T-cell (primary cell): ENCODE data around the gene LARGE1. TPM values are rescaled to one million over a fixed set of nuclear protein-coding genes. Genes with fewer than 3 reads are reported as not detected.

Experiments used
- ATAC-seq, 4 experiments: fragments of 200-7000 bp in 3 of 4; fragments of 150-1000 bp in 1 of 4; cut with Tn5 transposase; replicated peaks in 1 of 4; 1 replicate in 3 of 4; 2 replicates in 1 of 4; pipeline ENCODE4 v1.10.0; 2021; ENCODE audit warnings: moderate library complexity in 3 of 4, mild to moderate bottlenecking in 2 of 4, moderate number of reproducible peaks in 1 of 4
- CTCF ChIA-PET, 2 donors: fragments of 300-600 bp; sonication (Branson Sonifier 250); formaldehyde crosslinking; loops; one replicate each; lab custom pipeline; 2022; ENCODE audit warnings: antibody characterized with exemption in 2 of 2; lab: Charles Lee
- POLR2A ChIA-PET, 2 donors: fragments of 300-600 bp; sonication (Branson Sonifier 250); formaldehyde crosslinking; loops; one replicate each; lab custom pipeline; 2022; ENCODE audit warnings: antibody characterized with exemption in 2 of 2; lab: Charles Lee
- DNase-seq, 35 experiments: peaks; one replicate each; pipeline versions ENCODE4 v3.0.0 to v3.0.0-alpha.2; 2013 to 2023
- H3K27ac ChIP-seq: one replicate; pipeline ENCODE4 v1.5.1; 2013; ENCODE audit warnings: low read length
- H3K27me3 ChIP-seq, 2 experiments: replicated peaks in 1 of 2; 1 replicate in 1 of 2; 2 replicates in 1 of 2; pipeline versions ENCODE4 v1.6.1 to v1.7.0; 2013; ENCODE audit warnings: low read length in 1 of 2, mixed read lengths in 1 of 2; ENCODE audit not compliant: control insufficient read depth in 2 of 2, insufficient read depth in 2 of 2; ENCODE audit errors: extremely low read depth in 1 of 2
- H3K36me3 ChIP-seq, 2 donors: 1 replicate in 1 of 2; 2 replicates in 1 of 2; pipeline versions ENCODE4 v1.6.1 to v1.7.0; 2013; ENCODE audit warnings: low read length in 1 of 2; ENCODE audit not compliant: control insufficient read depth in 2 of 2, insufficient read depth in 1 of 2; ENCODE audit errors: extremely low read depth in 1 of 2
- H3K4me1 ChIP-seq, 2 experiments: 1 replicate in 1 of 2; 2 replicates in 1 of 2; pipeline versions ENCODE4 v1.6.1 to v1.7.0; 2013; ENCODE audit warnings: low read length in 2 of 2, mixed read lengths in 1 of 2; ENCODE audit not compliant: insufficient read depth in 2 of 2, control insufficient read depth in 1 of 2; ENCODE audit errors: extremely low read depth in 1 of 2
- H3K4me3 ChIP-seq, 2 donors: 1 replicate in 1 of 2; 2 replicates in 1 of 2; pipeline versions ENCODE4 v1.5.1 to v1.7.0; 2013; ENCODE audit warnings: mild to moderate bottlenecking in 2 of 2, low read length in 1 of 2, moderate library complexity in 1 of 2; ENCODE audit not compliant: control insufficient read depth in 1 of 2; ENCODE audit errors: extremely low read depth in 1 of 2
- H3K9me3 ChIP-seq: 2 replicates; pipeline ENCODE4 v1.7.0; 2013
- H3K27ac Mint-ChIP-seq, 2 donors: one replicate each; pipeline ENCODE4 v1.8.0; 2020 to 2021; ENCODE audit warnings: mild to moderate bottlenecking in 2 of 2, mixed read lengths in 2 of 2
- H3K27me3 Mint-ChIP-seq, 2 donors: one replicate each; pipeline ENCODE4 v1.8.0; 2021 to 2022; ENCODE audit warnings: mixed read lengths in 2 of 2
- H3K36me3 Mint-ChIP-seq: one replicate; pipeline ENCODE4 v1.8.0; 2021; ENCODE audit warnings: mixed read lengths
- H3K4me1 Mint-ChIP-seq, 3 donors: one replicate each; pipeline ENCODE4 v1.8.0; 2020 to 2022; ENCODE audit warnings: mixed read lengths in 3 of 3, mild to moderate bottlenecking in 1 of 3
- H3K4me3 Mint-ChIP-seq, 3 donors: one replicate each; pipeline ENCODE4 v1.8.0; 2020 to 2022; ENCODE audit warnings: mild to moderate bottlenecking in 3 of 3, mixed read lengths in 3 of 3, moderate library complexity in 3 of 3
- H3K9me3 Mint-ChIP-seq, 3 donors: one replicate each; pipeline ENCODE4 v1.8.0; 2020 to 2022; ENCODE audit warnings: mixed read lengths in 3 of 3
- WGBS: methylation state at CpG from one replicate; pipeline ENCODE4 v1.1.5; 2013; ENCODE audit warnings: missing lambda C conversion rate; ENCODE audit not compliant: insufficient coverage; 5-methylcytosine and 5-hydroxymethylcytosine counted together
- total RNA-seq, 35 experiments: library from RNA in 6 of 35; stranded (reverse) in 6 of 35; fragments of 120-200 nt in 1 of 35; gene quantifications; one replicate each; pipeline versions ENCODE4 v1.2.1 to v1.2.4 and lab custom pipeline; 2013 to 2026

Gene LARGE1
- total RNA-seq, 5 donors from 2014 or later (not counting 1 experiment from before 2014, with no cell fraction given) = 0.53 to 6.1 (median 3.0) TPM

GRCh38 chr22:33640900-33641299 lies 279.4 kb downstream of the LARGE1 start:
- Mint-ChIP-seq H3K4me1 (no peaks in the 10 kb centered on the region), H3K27me3 (no peaks in the 10 kb centered on the region), H3K36me3 (no peaks in the 10 kb centered on the region), H3K9me3 (peaks cover 7 to 20% (median 18%) of the 10 kb centered on the region in 3 donors), H3K27ac (no peak overlapping the region), H3K4me3 (no peak overlapping the region)
- no peaks in the 10 kb centered on the region for H3K4me1 ChIP-seq
- H3K27me3 ChIP-seq = no peaks in the 10 kb centered on the region
- DNase-seq (no peak), ATAC-seq (no peak)
- POLR2A ChIA-PET = no interaction called here
- no peak overlapping the region for H3K27ac ChIP-seq
- CTCF ChIA-PET = no interaction called here
- 87% methylated on average over 6 of the region's 7 CpGs for WGBS
- H3K9me3 ChIP-seq = no peaks in the 10 kb centered on the region
- no peak overlapping the region for H3K4me3 ChIP-seq
- no peaks in the 10 kb centered on the region for H3K36me3 ChIP-seq

DNA sequence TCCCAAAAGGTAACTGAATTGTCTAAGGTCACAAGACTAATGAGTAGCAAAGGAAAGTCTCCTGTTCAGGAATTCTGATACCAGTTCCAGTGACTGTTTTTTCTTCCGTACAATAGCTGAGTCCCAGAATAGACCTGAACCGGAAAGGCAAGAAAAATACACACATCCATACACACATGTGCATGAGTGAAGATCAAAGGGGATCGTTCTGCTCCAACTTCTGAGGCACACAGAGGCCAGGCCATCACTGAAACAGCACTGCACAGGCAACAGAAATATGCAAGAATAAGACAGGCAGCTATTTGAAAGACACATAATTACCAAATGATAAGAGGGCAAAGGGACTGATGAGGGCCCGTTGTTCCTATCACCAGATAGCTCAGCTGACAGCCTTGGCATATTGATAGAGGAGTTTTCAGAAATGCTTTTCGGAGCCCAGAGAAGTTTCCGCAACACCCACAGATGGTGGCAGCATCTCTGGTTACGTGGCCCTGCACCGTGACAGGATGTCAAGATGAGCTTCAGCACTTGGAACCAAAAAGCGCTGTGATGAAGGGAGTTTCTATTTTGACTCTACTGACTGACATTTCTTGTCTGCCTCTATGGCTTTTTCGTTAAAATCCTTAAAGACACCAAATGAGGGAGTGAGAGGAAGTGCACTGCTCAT lies 280.6 kb downstream of the LARGE1 start:
- CTCF ChIA-PET = no interaction called here
- Histone ChIP-seq H3K27ac (no peak overlapping the region), H3K4me1 (no peaks in the 10 kb centered on the region), H3K27me3 (no peaks in the 10 kb centered on the region), H3K36me3 (no peaks in the 10 kb centered on the region), H3K4me3 (no peak overlapping the region), H3K9me3 (no peaks in the 10 kb centered on the region)
- no peak for ATAC-seq
- POLR2A ChIA-PET = no interaction called here
- no peak for DNase-seq
- Mint-ChIP-seq H3K9me3 (peaks cover 7 to 14% (median 9%) of the 10 kb centered on the region in 3 donors), H3K27me3 (no peaks in the 10 kb centered on the region), H3K4me3 (no peak overlapping the region), H3K36me3 (no peaks in the 10 kb centered on the region), H3K4me1 (no peaks in the 10 kb centered on the region), H3K27ac (no peak overlapping the region)
- WGBS = 93% methylated on average over 3 of the region's 10 CpGs

DNA sequence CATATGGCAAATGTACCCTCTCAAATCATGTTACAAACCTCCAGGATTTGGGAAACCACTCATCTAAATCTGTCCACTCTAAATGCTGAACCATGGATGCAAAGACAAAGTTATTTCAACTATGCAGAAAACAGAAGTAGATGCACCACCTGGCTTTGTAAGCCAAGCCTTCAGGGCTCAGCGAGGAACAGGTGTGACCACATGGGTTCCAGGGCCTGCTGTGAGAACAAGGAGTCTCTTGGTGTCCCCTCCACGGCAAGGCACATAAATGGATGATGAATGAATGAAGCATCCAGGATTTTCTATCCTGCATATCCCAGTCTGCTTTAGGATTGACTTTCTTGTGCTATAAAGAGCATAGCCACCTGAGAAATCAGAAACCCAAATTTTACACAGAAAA lies 284.5 kb downstream of the LARGE1 start:
- 50% methylated on average over 1 of the region's 2 CpGs for whole genome bisulfite sequencing
- no peak overlapping the region for H3K27ac ChIP-seq
- DNase-seq = no peak
- H3K9me3 ChIP-seq = no peaks in the 10 kb centered on the region
- CTCF ChIA-PET = no interaction called here
- Mint-ChIP-seq H3K27ac (no peak overlapping the region), H3K27me3 (no peaks in the 10 kb centered on the region), H3K4me1 (no peaks in the 10 kb centered on the region), H3K4me3 (no peak overlapping the region), H3K9me3 (peaks cover 3 to 9% (median 8%) of the 10 kb centered on the region in 3 donors), H3K36me3 (no peaks in the 10 kb centered on the region)
- no peak for ATAC-seq
- no peak overlapping the region for H3K4me3 ChIP-seq
- H3K27me3 ChIP-seq = no peaks in the 10 kb centered on the region
- no peaks in the 10 kb centered on the region for H3K36me3 ChIP-seq
- POLR2A ChIA-PET = no interaction called here
- no peaks in the 10 kb centered on the region for H3K4me1 ChIP-seq

DNA sequence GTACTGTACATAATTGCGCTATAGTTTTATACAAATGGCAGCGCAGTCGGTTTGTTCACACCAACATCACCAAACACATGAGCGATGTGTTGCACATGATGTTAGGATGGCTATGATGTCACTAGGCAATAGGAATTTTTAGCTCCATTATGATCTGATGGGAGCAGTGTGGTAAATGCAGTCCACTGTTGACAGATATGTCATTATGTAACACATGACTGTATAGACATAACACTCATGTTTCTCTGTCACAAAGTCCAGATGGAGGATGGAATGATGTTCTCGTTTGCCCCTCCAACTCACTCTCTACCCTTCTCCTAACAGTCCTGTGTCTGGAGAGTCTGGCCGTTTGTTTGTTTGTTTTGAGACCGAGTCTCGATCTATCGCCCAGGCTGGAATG lies 288.5 kb downstream of the LARGE1 start:
- H3K27me3 ChIP-seq = no peaks in the 10 kb centered on the region
- no peak for DNase-seq
- ChIA-PET CTCF (no interaction called here), POLR2A (no interaction called here)
- no peaks in the 10 kb centered on the region for H3K27me3 Mint-ChIP-seq
- no peak overlapping the region for H3K27ac Mint-ChIP-seq
- no peaks in the 10 kb centered on the region for H3K36me3 ChIP-seq
- H3K27ac ChIP-seq = no peak overlapping the region
- H3K9me3 Mint-ChIP-seq = peaks cover 7 to 17% (median 10%) of the 10 kb centered on the region in 3 donors
- no peaks in the 10 kb centered on the region for H3K4me1 Mint-ChIP-seq
- no peaks in the 10 kb centered on the region for H3K9me3 ChIP-seq
- no peaks in the 10 kb centered on the region for H3K4me1 ChIP-seq
- no peak overlapping the region for H3K4me3 Mint-ChIP-seq
- no peak for ATAC-seq
- no peak overlapping the region for H3K4me3 ChIP-seq
- 95% methylated on average over 3 of the region's 9 CpGs for WGBS
- H3K36me3 Mint-ChIP-seq = no peaks in the 10 kb centered on the region

- Mint-ChIP-seq H3K36me3 (no peaks in the 10 kb centered on the region), H3K4me1 (no peaks in the 10 kb centered on the region), H3K27ac (no peak overlapping the region), H3K4me3 (no peak overlapping the region), H3K27me3 (no peaks in the 10 kb centered on the region), H3K9me3 (peaks cover 8 to 24% (median 16%) of the 10 kb centered on the region in 3 donors)
- whole genome bisulfite sequencing = 88% methylated on average over 7 of the region's 8 CpGs
- no peaks in the 10 kb centered on the region for H3K27me3 ChIP-seq
- no peak for ATAC-seq
- ChIA-PET POLR2A (no interaction called here), CTCF (no interaction called here)
- no peak overlapping the region for H3K4me3 ChIP-seq
- H3K4me1 ChIP-seq = no peaks in the 10 kb centered on the region
- H3K36me3 ChIP-seq = no peaks in the 10 kb centered on the region
- DNase-seq = no peak
- H3K27ac ChIP-seq = no peak overlapping the region
- no peaks in the 10 kb centered on the region for H3K9me3 ChIP-seq
Observed at GRCh38 chr22:33625959-33626358, 294.3 kb downstream of the LARGE1 start.

DNA sequence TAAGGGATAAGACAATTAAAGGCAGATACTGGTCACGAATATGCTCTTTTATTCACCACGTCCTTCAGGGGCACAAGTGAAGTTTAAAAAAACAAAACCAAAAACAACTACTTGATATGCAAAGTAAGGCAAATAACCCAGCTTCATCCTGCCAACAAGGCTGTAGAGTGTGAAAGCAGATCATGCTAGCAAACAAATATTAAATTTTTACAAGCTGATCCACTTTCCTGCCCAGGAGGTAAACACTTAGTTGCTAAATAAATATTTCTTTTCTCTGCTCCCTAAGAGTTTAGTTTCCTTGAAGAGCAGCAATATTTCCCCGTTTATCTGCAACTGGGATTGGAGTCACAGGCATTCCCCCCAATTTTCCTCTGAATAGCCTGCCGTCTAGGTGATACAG lies 300.2 kb downstream of the LARGE1 start:
- Mint-ChIP-seq H3K4me1 (no peaks in the 10 kb centered on the region), H3K4me3 (no peak overlapping the region), H3K27ac (no peak overlapping the region), H3K9me3 (peaks cover 0 to 16% (median 8%) of the 10 kb centered on the region in 3 donors), H3K36me3 (no peaks in the 10 kb centered on the region), H3K27me3 (no peaks in the 10 kb centered on the region)
- no CpG with 5 or more reads among the region's 4 CpGs for WGBS
- Histone ChIP-seq H3K4me3 (no peak overlapping the region), H3K4me1 (no peaks in the 10 kb centered on the region), H3K9me3 (no peaks in the 10 kb centered on the region), H3K27ac (no peak overlapping the region), H3K36me3 (no peaks in the 10 kb centered on the region), H3K27me3 (no peaks in the 10 kb centered on the region)
- ChIA-PET POLR2A (no interaction called here), CTCF (no interaction called here)
- ATAC-seq = no peak
- no peak for DNase-seq

DNA sequence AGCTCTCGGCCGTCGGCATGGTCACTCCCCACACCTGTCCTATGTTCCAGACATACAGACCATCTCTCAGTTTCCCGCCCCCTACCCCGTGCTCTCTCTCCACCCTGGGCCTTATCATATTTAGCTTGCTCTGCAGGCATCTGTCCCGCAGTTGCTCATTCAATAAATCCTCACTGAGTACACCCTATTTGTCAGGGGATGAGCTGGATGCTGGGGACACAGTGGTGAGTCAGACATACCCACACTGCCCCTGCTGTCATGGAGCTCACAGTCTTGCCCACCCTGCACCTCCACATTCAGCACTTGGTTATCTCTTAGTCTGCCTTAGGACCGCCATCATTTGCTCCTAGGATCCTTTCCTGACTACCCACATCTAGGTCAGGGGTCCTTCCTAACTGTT lies 313.8 kb downstream of the LARGE1 start:
- DNase-seq (no peak), ATAC-seq (no peak)
- Mint-ChIP-seq H3K4me3 (no peak overlapping the region), H3K4me1 (no peaks in the 10 kb centered on the region), H3K27ac (no peak overlapping the region), H3K27me3 (no peaks in the 10 kb centered on the region), H3K9me3 (peaks cover 2 to 17% (median 6%) of the 10 kb centered on the region in 3 donors), H3K36me3 (no peaks in the 10 kb centered on the region)
- Histone ChIP-seq H3K9me3 (no peaks in the 10 kb centered on the region), H3K4me1 (no peaks in the 10 kb centered on the region), H3K4me3 (no peak overlapping the region), H3K27me3 (no peaks in the 10 kb centered on the region), H3K36me3 (no peaks in the 10 kb centered on the region), H3K27ac (no peak overlapping the region)
- POLR2A ChIA-PET = no interaction called here
- WGBS = 89% methylated on average over 3 of the region's 7 CpGs
- CTCF ChIA-PET = no interaction called here
